ENCODE data around the gene EXTL1.

EXTL1 gene

DNA sequence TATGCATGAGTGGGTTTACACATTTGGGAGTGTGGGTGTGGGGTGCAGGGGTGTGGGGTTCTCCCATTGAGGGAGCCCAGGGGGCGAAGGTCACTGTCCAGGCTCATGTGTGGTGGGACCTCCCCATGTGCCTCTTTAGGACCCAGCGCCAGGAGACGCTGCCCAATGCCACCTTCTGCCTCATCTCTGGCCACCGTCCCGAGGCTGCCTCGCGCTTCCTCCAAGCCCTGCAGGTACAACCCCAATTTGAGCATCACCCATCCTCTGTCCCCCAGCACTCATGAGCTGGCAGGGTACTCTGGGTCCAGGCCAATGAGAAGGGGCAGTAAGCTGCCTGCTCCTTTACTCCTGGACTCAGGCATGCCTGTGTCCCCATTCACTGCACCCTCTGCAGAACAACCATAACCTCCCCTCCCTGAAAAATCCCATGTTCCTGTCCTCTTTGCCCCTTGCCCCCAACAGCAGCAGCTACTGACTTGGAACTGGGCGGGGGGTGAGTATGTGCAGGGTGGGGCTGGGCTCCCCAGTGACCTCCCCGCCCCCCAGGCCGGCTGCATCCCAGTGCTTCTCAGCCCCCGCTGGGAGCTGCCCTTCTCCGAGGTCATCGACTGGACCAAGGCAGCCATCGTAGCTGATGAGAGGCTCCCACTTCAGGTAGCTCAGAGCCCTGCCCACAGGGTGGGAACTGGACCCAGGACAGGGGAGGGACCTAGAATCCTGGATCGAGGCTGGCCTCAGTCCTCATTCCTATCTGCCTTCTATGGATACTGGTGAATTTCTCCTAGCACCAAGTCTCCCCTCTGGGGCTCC, 7.7 kb downstream of the EXTL1 start:
- H3K79me2 ChIP-seq (ENCODE audit: insufficient read depth, low read length) = no peaks in the 10 kb centered on the region
- no peak for TF ChIP-seq EZH2phosphoT487 (conservative IDR thresholded peaks at IDR 0.05; ENCODE audit: low read length)
- TF ChIP-seq, protein P1, sequence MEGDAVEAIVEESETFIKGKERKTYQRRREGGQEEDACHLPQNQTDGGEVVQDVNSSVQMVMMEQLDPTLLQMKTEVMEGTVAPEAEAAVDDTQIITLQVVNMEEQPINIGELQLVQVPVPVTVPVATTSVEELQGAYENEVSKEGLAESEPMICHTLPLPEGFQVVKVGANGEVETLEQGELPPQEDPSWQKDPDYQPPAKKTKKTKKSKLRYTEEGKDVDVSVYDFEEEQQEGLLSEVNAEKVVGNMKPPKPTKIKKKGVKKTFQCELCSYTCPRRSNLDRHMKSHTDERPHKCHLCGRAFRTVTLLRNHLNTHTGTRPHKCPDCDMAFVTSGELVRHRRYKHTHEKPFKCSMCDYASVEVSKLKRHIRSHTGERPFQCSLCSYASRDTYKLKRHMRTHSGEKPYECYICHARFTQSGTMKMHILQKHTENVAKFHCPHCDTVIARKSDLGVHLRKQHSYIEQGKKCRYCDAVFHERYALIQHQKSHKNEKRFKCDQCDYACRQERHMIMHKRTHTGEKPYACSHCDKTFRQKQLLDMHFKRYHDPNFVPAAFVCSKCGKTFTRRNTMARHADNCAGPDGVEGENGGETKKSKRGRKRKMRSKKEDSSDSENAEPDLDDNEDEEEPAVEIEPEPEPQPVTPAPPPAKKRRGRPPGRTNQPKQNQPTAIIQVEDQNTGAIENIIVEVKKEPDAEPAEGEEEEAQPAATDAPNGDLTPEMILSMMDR (IDR thresholded peaks at IDR 0.05; ENCODE audit: insufficient read depth, low read length, poor library complexity, severe bottlenecking) = no peak
- no peaks in the 10 kb centered on the region for H3K27me3 ChIP-seq (ENCODE audit: low read length)
- no peaks in the 10 kb centered on the region for H3F3A ChIP-seq (ENCODE audit: insufficient read depth)
- no peak overlapping the region for H3K27ac ChIP-seq (ENCODE audit: low read depth, low read length)
- H3K4me2 ChIP-seq (ENCODE audit: low read depth, low read length, poor library complexity, severe bottlenecking) = no peak overlapping the region
- no peaks in the 10 kb centered on the region for H3K36me3 ChIP-seq (ENCODE audit: low read length)
- H3K9me3 ChIP-seq (ENCODE audit: insufficient read depth, low read length) = no peaks in the 10 kb centered on the region
- no peak overlapping the region for H3K4me3 ChIP-seq (ENCODE audit: insufficient read depth, low read length, poor library complexity, severe bottlenecking)
- no peak overlapping the region for H3K9ac ChIP-seq (ENCODE audit: low read length)
- H2AFZ ChIP-seq (ENCODE audit: low read depth, low read length, severe bottlenecking) = no peak overlapping the region
- H3K9me2 ChIP-seq (replicated peaks; ENCODE audit: insufficient read depth, low read length) = no peaks in the 10 kb centered on the region
- H4K20me1 ChIP-seq (ENCODE audit: low read depth, low read length) = no peaks in the 10 kb centered on the region

GRCh38 chr1:26029864-26030481, 8.4 kb downstream of the EXTL1 start:
- no peak for TF ChIP-seq EZH2phosphoT487 (conservative IDR thresholded peaks at IDR 0.05; ENCODE audit: low read length)
- TF ChIP-seq, protein P1 (IDR thresholded peaks at IDR 0.05; ENCODE audit: insufficient read depth, low read length, poor library complexity, severe bottlenecking) = no peak
- Histone ChIP-seq H3K79me2 (ENCODE audit: insufficient read depth, low read length) (no peaks in the 10 kb centered on the region), H3K27ac (ENCODE audit: low read depth, low read length) (no peak overlapping the region), H3K4me3 (ENCODE audit: insufficient read depth, low read length, poor library complexity, severe bottlenecking) (no peak overlapping the region), H3K9ac (ENCODE audit: low read length) (no peak overlapping the region), H3F3A (ENCODE audit: insufficient read depth) (no peaks in the 10 kb centered on the region), H3K9me2 (replicated peaks; ENCODE audit: insufficient read depth, low read length) (no peaks in the 10 kb centered on the region), H4K20me1 (ENCODE audit: low read depth, low read length) (no peaks in the 10 kb centered on the region), H3K4me2 (ENCODE audit: low read depth, low read length, poor library complexity, severe bottlenecking) (no peak overlapping the region), H3K9me3 (ENCODE audit: insufficient read depth, low read length) (no peaks in the 10 kb centered on the region), H2AFZ (ENCODE audit: low read depth, low read length, severe bottlenecking) (no peak overlapping the region), H3K27me3 (ENCODE audit: low read length) (no peaks in the 10 kb centered on the region), H3K36me3 (ENCODE audit: low read length) (no peaks in the 10 kb centered on the region)

- no peaks in the 10 kb centered on the region for H4K20me1 ChIP-seq (ENCODE audit: low read depth, low read length)
- no peaks in the 10 kb centered on the region for H3K79me2 ChIP-seq (ENCODE audit: insufficient read depth, low read length)
- no peaks in the 10 kb centered on the region for H3F3A ChIP-seq (ENCODE audit: insufficient read depth)
- H3K9me3 ChIP-seq (ENCODE audit: insufficient read depth, low read length) = no peaks in the 10 kb centered on the region
- no peak overlapping the region for H3K4me2 ChIP-seq (ENCODE audit: low read depth, low read length, poor library complexity, severe bottlenecking)
- TF ChIP-seq, protein P1 (IDR thresholded peaks at IDR 0.05; ENCODE audit: insufficient read depth, low read length, poor library complexity, severe bottlenecking) = no peak
- TF ChIP-seq EZH2phosphoT487 (conservative IDR thresholded peaks at IDR 0.05; ENCODE audit: low read length) = no peak
- H3K36me3 ChIP-seq (ENCODE audit: low read length) = no peaks in the 10 kb centered on the region
- H2AFZ ChIP-seq (ENCODE audit: low read depth, low read length, severe bottlenecking) = no peak overlapping the region
- H3K27me3 ChIP-seq (ENCODE audit: low read length) = no peaks in the 10 kb centered on the region
- H3K27ac ChIP-seq (ENCODE audit: low read depth, low read length) = no peak overlapping the region
- H3K9ac ChIP-seq (ENCODE audit: low read length) = no peak overlapping the region
- H3K9me2 ChIP-seq (replicated peaks; ENCODE audit: insufficient read depth, low read length) = no peaks in the 10 kb centered on the region
- no peak overlapping the region for H3K4me3 ChIP-seq (ENCODE audit: insufficient read depth, low read length, poor library complexity, severe bottlenecking)
These were observed 9.6 kb downstream of the EXTL1 start for GRCh38 chr1:26031196-26031595.

Measured in SU-DHL-6 (cell line).